Stomach (tissue), 9 donors: ENCODE data around the gene MYO1E. TPM values are rescaled to one million over a fixed set of nuclear protein-coding genes. Genes with fewer than 3 reads are reported as not detected.

Experiments
- DNase-seq, 2 donors: peaks; one replicate each; pipeline versions ENCODE4 v3.0.0 to v3.0.0-alpha.2; 2013 to 2019
- H3K27ac ChIP-seq, 5 donors: fragments of 200-600 bp in 4 of 5; sonication (generic) in 4 of 5; one replicate each; pipeline ENCODE4 v1.5.1; 2013 to 2019; ENCODE audit warnings: mild to moderate bottlenecking in 1 of 5, moderate library complexity in 1 of 5
- H3K27me3 ChIP-seq, 3 donors: fragments of 200-600 bp; sonication (generic); one replicate each; pipeline ENCODE4 v1.5.1; 2017 to 2019; ENCODE audit warnings: mixed run types in 1 of 3
- H3K36me3 ChIP-seq, 4 donors: fragments of 200-600 bp; sonication (generic); 1 replicate in 3 of 4; 2 replicates in 1 of 4; pipeline ENCODE4 v1.5.1; 2016 to 2019
- H3K4me1 ChIP-seq, 4 donors: fragments of 200-600 bp; sonication (generic); one replicate each; pipeline ENCODE4 v1.5.1; 2016 to 2019
- H3K4me3 ChIP-seq, 4 donors: fragments of 200-600 bp; sonication (generic) in 3 of 4; one replicate each; pipeline ENCODE4 v1.5.1; 2016 to 2019; ENCODE audit warnings: mild to moderate bottlenecking in 1 of 4
- H3K9me3 ChIP-seq, 4 donors: fragments of 200-600 bp; sonication (generic); one replicate each; pipeline ENCODE4 v1.5.1; 2016 to 2019
- EP300 ChIP-seq: sonication (generic); formaldehyde crosslinking; IDR thresholded peaks from one replicate; pipeline ENCODE4 v1.6.1; 2017; ENCODE audit warnings: antibody characterized with exemption
- POLR2A ChIP-seq, 4 donors: fragments of 450-650 bp; IDR thresholded peaks; one replicate each; pipeline ENCODE4 v1.6.1; 2016; ENCODE audit warnings: antibody characterized with exemption in 4 of 4, control low read depth in 2 of 4, mild to moderate bottlenecking in 1 of 4, moderate library complexity in 1 of 4
- POLR2AphosphoS5 ChIP-seq, 3 donors: sonication (generic); formaldehyde crosslinking; IDR thresholded peaks; one replicate each; pipeline ENCODE4 v1.6.1; 2016; ENCODE audit warnings: antibody characterized with exemption in 3 of 3
- WGBS, 5 donors: extraction: QIAGEN DNeasy Blood & Tissue Kit in 3 of 5; methylation state at CpG; one replicate each; pipeline versions ENCODE4 v1.1.5 to v1.1.7; 2013 to 2018; 5-methylcytosine and 5-hydroxymethylcytosine counted together
- intact Hi-C: fragments of 100-400 bp; cut with DNase I; formaldehyde crosslinking; loops from one replicate; pipeline ENCODE4 v1.15.1; 2023; ENCODE audit warnings: low total_unique reads
- polyA plus RNA-seq, 3 donors: library from polyadenylated mRNA; stranded (reverse); fragments of 200-250 nt; gene quantifications; one replicate each; pipeline ENCODE4 v1.2.3, GENCODE V29; 2013
- total RNA-seq, 5 donors: library from RNA; depleted of rRNA; stranded (reverse); fragments of >200 nt; gene quantifications; one replicate each; pipeline versions ENCODE4 v1.1.0 to v1.2.3, GENCODE V29; 2014 to 2016
- TF ChIP-seq, protein P1 (sequence below), 7 experiments: fragments of 450-650 bp in 4 of 7; fragments of 200-600 bp in 3 of 7; sonication (generic) in 3 of 7; IDR thresholded peaks; one replicate each; pipeline ENCODE4 v1.5.1; 2016 to 2019; ENCODE audit warnings: antibody characterized with exemption in 7 of 7, control low read depth in 2 of 7, mild to moderate bottlenecking in 1 of 7
- donor health status: healthy with polysubstance abuse.
- donor health status: Bipolar disorder and iron deficiency.
- donor health status: healthy.

Gene MYO1E
- total and polyA plus RNA-seq, 8 donors = 15.1 to 380 (median 46.3) TPM

DNA sequence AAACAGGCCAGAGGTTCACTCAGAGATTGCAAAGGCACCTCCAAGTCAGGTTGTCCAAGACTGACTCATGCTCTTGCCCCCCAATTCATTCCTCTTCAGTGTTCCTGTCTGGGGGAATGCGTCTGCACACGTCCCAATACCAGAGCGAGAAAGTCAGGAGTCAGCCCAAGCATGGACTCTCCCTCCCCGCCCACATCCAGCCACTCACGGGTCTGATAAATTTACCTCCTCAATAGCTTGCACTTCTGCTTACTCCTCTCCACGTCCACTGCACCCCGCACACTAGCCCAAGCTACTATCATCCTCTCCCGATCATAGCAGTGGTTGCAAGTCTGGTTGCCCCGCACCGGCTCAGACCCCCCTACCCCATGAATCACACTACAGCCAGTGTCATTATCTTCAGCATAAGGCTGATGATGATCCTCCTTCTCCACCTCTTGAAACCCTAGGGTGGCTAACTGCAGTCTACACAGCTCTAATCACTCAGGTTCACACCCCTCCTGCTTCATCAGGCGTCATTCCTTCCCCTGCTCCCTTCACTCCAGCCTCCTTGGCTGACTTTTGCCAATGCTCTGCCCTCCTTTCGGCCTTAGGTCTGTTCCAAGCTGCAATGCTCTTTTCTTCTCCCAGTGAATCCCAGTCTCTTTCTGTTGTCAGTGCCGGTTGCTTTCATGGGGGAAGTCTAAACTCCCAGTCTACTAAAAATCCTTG is 27.6 kb upstream of the MYO1E start:
- no peak for TF ChIP-seq EP300
- TF ChIP-seq, protein P1, sequence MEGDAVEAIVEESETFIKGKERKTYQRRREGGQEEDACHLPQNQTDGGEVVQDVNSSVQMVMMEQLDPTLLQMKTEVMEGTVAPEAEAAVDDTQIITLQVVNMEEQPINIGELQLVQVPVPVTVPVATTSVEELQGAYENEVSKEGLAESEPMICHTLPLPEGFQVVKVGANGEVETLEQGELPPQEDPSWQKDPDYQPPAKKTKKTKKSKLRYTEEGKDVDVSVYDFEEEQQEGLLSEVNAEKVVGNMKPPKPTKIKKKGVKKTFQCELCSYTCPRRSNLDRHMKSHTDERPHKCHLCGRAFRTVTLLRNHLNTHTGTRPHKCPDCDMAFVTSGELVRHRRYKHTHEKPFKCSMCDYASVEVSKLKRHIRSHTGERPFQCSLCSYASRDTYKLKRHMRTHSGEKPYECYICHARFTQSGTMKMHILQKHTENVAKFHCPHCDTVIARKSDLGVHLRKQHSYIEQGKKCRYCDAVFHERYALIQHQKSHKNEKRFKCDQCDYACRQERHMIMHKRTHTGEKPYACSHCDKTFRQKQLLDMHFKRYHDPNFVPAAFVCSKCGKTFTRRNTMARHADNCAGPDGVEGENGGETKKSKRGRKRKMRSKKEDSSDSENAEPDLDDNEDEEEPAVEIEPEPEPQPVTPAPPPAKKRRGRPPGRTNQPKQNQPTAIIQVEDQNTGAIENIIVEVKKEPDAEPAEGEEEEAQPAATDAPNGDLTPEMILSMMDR (IDR thresholded peaks at IDR 0.05) = no peak
- TF ChIP-seq POLR2A (IDR thresholded peaks at IDR 0.05) = no peak
- no peak for TF ChIP-seq POLR2AphosphoS5 (IDR thresholded peaks at IDR 0.05)
- intact Hi-C loops = no loop called here
- no peaks in the 10 kb centered on the region for H3K9me3 ChIP-seq
- H3K27ac ChIP-seq = no peak overlapping the region
- no peak overlapping the region for H3K4me3 ChIP-seq
- H3K4me1 ChIP-seq = peaks cover 0 to 13% (median 5%) of the 10 kb centered on the region in 4 donors
- no peaks in the 10 kb centered on the region for H3K27me3 ChIP-seq
- no peak for DNase-seq
- 72 to 86% (median 76%) methylated on average over 13 of the region's 13 CpGs for WGBS, 5 donors
- H3K36me3 ChIP-seq = no peaks in the 10 kb centered on the region

DNA sequence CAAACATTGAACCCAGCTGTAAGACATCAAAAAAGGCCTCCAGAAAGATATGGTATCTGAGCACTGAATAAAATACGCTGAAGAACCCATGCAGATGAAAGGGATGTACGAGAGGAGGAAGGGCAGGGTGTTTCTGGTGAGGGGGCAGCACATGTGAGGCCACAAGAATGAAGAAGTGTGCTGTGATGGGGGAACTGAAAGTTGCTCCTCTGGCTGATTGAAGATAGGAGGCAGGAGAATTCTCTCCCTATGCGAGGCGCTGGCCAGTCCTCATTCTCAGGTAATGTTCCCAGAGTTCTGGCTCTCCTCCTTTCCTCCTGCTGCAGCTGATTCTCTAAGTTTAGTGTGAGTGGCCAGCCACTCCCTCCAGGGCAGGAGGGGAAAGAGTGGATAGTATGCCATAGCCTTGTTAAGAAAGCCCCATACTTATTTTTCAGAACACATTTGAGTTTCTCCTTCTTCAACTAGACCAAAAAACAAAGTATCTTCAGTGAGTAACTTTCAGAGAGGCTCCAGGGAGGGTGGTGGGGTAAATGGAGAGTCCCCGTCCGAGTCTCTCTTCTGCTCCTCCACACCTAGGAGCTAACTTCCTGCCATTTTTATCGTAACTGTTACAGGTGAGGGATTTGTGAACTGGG is 26.9 kb upstream of the MYO1E start:
- 40 to 62% (median 55%) methylated on average over 7 of the region's 7 CpGs for WGBS, 5 donors
- intact Hi-C loops = no loop called here
- no peaks in the 10 kb centered on the region for H3K27me3 ChIP-seq
- H3K4me3 ChIP-seq = no peak overlapping the region
- H3K27ac ChIP-seq = no peak overlapping the region
- H3K4me1 ChIP-seq = peaks cover 0 to 13% (median 5%) of the 10 kb centered on the region in 4 donors
- TF ChIP-seq POLR2AphosphoS5 (IDR thresholded peaks at IDR 0.05) (no peak), EP300 (no peak), POLR2A (IDR thresholded peaks at IDR 0.05) (no peak)
- DNase-seq = peak in 1 of 2 donors; percentile 32
- no peaks in the 10 kb centered on the region for H3K9me3 ChIP-seq
- no peaks in the 10 kb centered on the region for H3K36me3 ChIP-seq

DNA sequence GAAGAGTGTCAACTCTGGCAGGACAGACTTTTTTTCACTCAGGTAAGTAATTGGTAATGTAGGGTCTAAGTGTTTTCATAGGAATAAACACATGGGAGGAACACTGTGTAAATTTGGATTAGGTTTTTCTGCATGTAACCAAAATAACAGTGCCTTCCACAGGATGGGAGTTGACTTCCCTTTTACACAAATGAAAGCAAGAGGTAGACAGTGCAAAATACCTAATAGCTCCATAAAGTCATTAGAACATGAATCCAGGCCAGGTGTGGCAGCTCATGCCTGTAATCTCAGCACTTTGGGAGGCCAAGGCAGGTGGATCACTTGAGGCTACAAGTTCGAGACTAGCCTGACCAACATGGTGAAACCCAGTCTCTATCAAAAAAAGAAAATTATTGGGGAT is 25.5 kb upstream of the MYO1E start:
- peaks cover 0 to 13% (median 5%) of the 10 kb centered on the region in 4 donors for H3K4me1 ChIP-seq
- no peak overlapping the region for H3K4me3 ChIP-seq
- no peak overlapping the region for H3K27ac ChIP-seq
- TF ChIP-seq POLR2A (IDR thresholded peaks at IDR 0.05) (no peak), POLR2AphosphoS5 (IDR thresholded peaks at IDR 0.05) (no peak), EP300 (no peak)
- TF ChIP-seq, protein P1 (IDR thresholded peaks at IDR 0.05) = no peak
- intact Hi-C loops = no loop called here
- no peaks in the 10 kb centered on the region for H3K9me3 ChIP-seq
- 78 to 95% (median 90%) methylated on average over 1 of the region's 1 CpG for WGBS, 5 donors
- no peaks in the 10 kb centered on the region for H3K27me3 ChIP-seq
- DNase-seq = no peak
- H3K36me3 ChIP-seq = no peaks in the 10 kb centered on the region

DNA sequence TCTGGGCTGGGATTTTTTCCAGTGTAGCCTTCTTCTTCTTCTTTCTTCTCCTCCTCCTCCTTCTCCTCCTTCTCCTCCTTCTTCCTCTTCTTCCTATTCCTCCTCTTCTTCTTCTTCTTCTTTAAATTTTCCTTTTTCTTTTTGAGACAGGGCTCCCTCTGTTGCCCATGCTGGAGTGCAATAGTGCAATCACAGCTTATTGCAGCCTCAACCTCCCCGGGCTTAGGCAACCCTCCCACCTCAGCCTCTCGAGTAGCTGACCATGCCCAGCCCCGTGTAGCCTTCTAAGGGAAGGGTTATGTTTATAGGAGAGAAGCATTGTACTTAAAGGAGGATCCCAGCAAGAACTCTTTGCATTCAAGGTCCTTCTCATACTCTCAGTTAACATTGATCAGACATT is 24.0 kb upstream of the MYO1E start:
- intact Hi-C loops = no loop called here
- no peak for DNase-seq
- Histone ChIP-seq H3K9me3 (no peaks in the 10 kb centered on the region), H3K36me3 (no peaks in the 10 kb centered on the region), H3K4me3 (no peak overlapping the region), H3K27ac (no peak overlapping the region), H3K27me3 (no peaks in the 10 kb centered on the region), H3K4me1 (peaks cover 0 to 13% (median 5%) of the 10 kb centered on the region in 4 donors)
- WGBS, 5 donors = 34 to 53% (median 41%) methylated on average over 3 of the region's 3 CpGs
- TF ChIP-seq EP300 (no peak), POLR2AphosphoS5 (IDR thresholded peaks at IDR 0.05) (no peak), POLR2A (IDR thresholded peaks at IDR 0.05) (no peak)
- TF ChIP-seq, protein P1 (IDR thresholded peaks at IDR 0.05) = no peak
